ENCODE data around the gene PCDHA5. TPM values are rescaled to one million over a fixed set of nuclear protein-coding genes. Genes with fewer than 3 reads are reported as not detected.

PCDHA5 gene
- polyA plus RNA-seq, 4 donors: 0.04 to 0.15 (median 0.06) TPM; not detected in 1

GRCh38 chr5:140857177-140857986 is 36.0 kb downstream of the PCDHA5 start:
- no peak for DNase-seq (ENCODE audit: low read depth in 4 of 4, low spot score in 3 of 4)

GRCh38 chr5:140857987-140858240 is 36.5 kb downstream of the PCDHA5 start:
- DNase-seq (ENCODE audit: low read depth in 4 of 4, low spot score in 3 of 4): no peak

GRCh38 chr5:140862441-140863295 is 41.3 kb downstream of the PCDHA5 start:
- no peak for DNase-seq (ENCODE audit: low read depth in 4 of 4, low spot score in 3 of 4)

- DNase-seq (ENCODE audit: low read depth in 4 of 4, low spot score in 3 of 4): no peak
These were observed 47.5 kb downstream of the PCDHA5 start, which contains the start of gene PCDHA11 for GRCh38 chr5:140868721-140869554. Gene PCDHA11, plus strand, starts transcription at chr5:140868957. Its CDS starts 147 bp downstream, at chr5:140869104.

DNA sequence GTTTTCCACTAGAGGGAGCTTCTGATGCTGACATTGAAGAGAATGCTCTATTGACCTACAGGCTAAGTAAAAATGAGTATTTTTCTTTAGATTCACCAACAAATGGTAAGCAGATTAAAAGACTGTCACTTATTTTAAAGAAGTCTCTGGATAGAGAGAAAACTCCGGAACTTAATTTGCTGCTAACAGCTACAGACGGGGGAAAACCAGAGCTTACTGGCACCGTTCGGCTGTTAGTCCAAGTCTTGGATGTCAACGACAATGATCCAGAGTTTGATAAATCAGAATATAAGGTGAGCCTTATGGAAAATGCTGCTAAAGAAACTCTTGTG is 48.1 kb downstream of the PCDHA5 start:
- DNase-seq (ENCODE audit: low read depth in 4 of 4, low spot score in 3 of 4): no peak

GRCh38 chr5:140870221-140871201 is 49.1 kb downstream of the PCDHA5 start:
- no peak for DNase-seq (ENCODE audit: low read depth in 4 of 4, low spot score in 3 of 4)

Other genes starting within 250 kb of the PCDHA5 start
- gene CD14, start 188.4 kb upstream of the PCDHA5 start, polyA plus RNA-seq (ENCODE audit: insufficient read length in 4 of 4): 10 to 100 TPM in 1 of 4 donors, 1 to 10 TPM in 3; 7.3 to 10.0 (median 8.4) TPM
- 10 to 100 TPM; 15.5 to 18.8 (median 16.9) TPM for gene TMCO6, start 182.2 kb upstream of the PCDHA5 start, polyA plus RNA-seq (ENCODE audit: insufficient read length in 4 of 4)
- 100 to 1,000 TPM in 1 of 4 donors, 10 to 100 TPM in 3; 73.4 to 113 (median 79.0) TPM for gene NDUFA2, start 174.0 kb upstream of the PCDHA5 start, polyA plus RNA-seq (ENCODE audit: insufficient read length in 4 of 4)
- 100 to 1,000 TPM; 150 to 164 (median 156) TPM for gene IK, start 173.8 kb upstream of the PCDHA5 start, polyA plus RNA-seq (ENCODE audit: insufficient read length in 4 of 4)
- 10 to 100 TPM; 13.2 to 15.3 (median 14.3) TPM for gene WDR55, start 156.7 kb upstream of the PCDHA5 start, polyA plus RNA-seq (ENCODE audit: insufficient read length in 4 of 4)
- under 1 TPM in 2 of 4 donors, not detected in 2; 0.14 to 0.29 TPM for gene DND1, start 148.0 kb upstream of the PCDHA5 start, polyA plus RNA-seq (ENCODE audit: insufficient read length in 4 of 4)
- gene HARS1, start 130.2 kb upstream of the PCDHA5 start, polyA plus RNA-seq (ENCODE audit: insufficient read length in 4 of 4): 10 to 100 TPM; 65.0 to 67.1 (median 66.5) TPM
- gene HARS2, start 130.2 kb upstream of the PCDHA5 start, polyA plus RNA-seq (ENCODE audit: insufficient read length in 4 of 4): 10 to 100 TPM; 42.7 to 47.6 (median 45.9) TPM
- 100 to 1,000 TPM; 103 to 126 (median 118) TPM for gene ZMAT2, start 121.2 kb upstream of the PCDHA5 start, polyA plus RNA-seq (ENCODE audit: insufficient read length in 4 of 4)
- gene PCDHA1, start 35.5 kb upstream of the PCDHA5 start, polyA plus RNA-seq (ENCODE audit: insufficient read length in 4 of 4): under 1 TPM in 1 of 4 donors, not detected in 3; 0.06 TPM
- gene PCDHA2, start 26.8 kb upstream of the PCDHA5 start, polyA plus RNA-seq (ENCODE audit: insufficient read length in 4 of 4): under 1 TPM; 0.13 to 0.30 (median 0.25) TPM
- gene PCDHA3, start 20.6 kb upstream of the PCDHA5 start, polyA plus RNA-seq (ENCODE audit: insufficient read length in 4 of 4): under 1 TPM; 0.25 to 0.49 (median 0.38) TPM
- gene PCDHA4, start 14.5 kb upstream of the PCDHA5 start, polyA plus RNA-seq (ENCODE audit: insufficient read length in 4 of 4): 1 to 10 TPM in 2 of 4 donors, under 1 TPM in 2; 0.62 to 1.6 (median 1.1) TPM
- under 1 TPM; 0.13 to 0.51 (median 0.47) TPM for gene PCDHA6, start 6.3 kb downstream of the PCDHA5 start, polyA plus RNA-seq (ENCODE audit: insufficient read length in 4 of 4)
- gene PCDHA7, start 12.7 kb downstream of the PCDHA5 start, polyA plus RNA-seq (ENCODE audit: insufficient read length in 4 of 4): under 1 TPM; 0.28 to 0.51 (median 0.37) TPM
- gene PCDHA8, start 19.6 kb downstream of the PCDHA5 start, polyA plus RNA-seq (ENCODE audit: insufficient read length in 4 of 4): under 1 TPM in 3 of 4 donors, not detected in 1; 0.04 to 0.07 (median 0.06) TPM
- gene PCDHA9, start 26.8 kb downstream of the PCDHA5 start, polyA plus RNA-seq (ENCODE audit: insufficient read length in 4 of 4): under 1 TPM in 3 of 4 donors, not detected in 1; 0.01 to 0.11 (median 0.06) TPM
- gene PCDHA10, start 34.3 kb downstream of the PCDHA5 start, polyA plus RNA-seq (ENCODE audit: insufficient read length in 4 of 4): 1 to 10 TPM in 1 of 4 donors, under 1 TPM in 3; 0.05 to 1.7 (median 0.43) TPM
- under 1 TPM; 0.16 to 0.37 (median 0.27) TPM for gene PCDHA11, start 47.3 kb downstream of the PCDHA5 start, polyA plus RNA-seq (ENCODE audit: insufficient read length in 4 of 4)
- gene PCDHA12, start 53.7 kb downstream of the PCDHA5 start, polyA plus RNA-seq (ENCODE audit: insufficient read length in 4 of 4): under 1 TPM; 0.03 to 0.24 (median 0.10) TPM
- under 1 TPM in 3 of 4 donors, not detected in 1; 0.01 to 0.14 (median 0.04) TPM for gene PCDHA13, start 60.5 kb downstream of the PCDHA5 start, polyA plus RNA-seq (ENCODE audit: insufficient read length in 4 of 4)
- gene PCDHAC1, start 104.7 kb downstream of the PCDHA5 start, polyA plus RNA-seq (ENCODE audit: insufficient read length in 4 of 4): under 1 TPM in 3 of 4 donors, not detected in 1; 0.10 to 0.16 (median 0.11) TPM
- gene PCDHAC2, start 144.9 kb downstream of the PCDHA5 start, polyA plus RNA-seq (ENCODE audit: insufficient read length in 4 of 4): under 1 TPM; 0.45 to 0.70 (median 0.59) TPM
- under 1 TPM; 0.05 to 0.13 (median 0.08) TPM for gene PCDHB1, start 229.8 kb downstream of the PCDHA5 start, polyA plus RNA-seq (ENCODE audit: insufficient read length in 4 of 4)

All from right renal pelvis (tissue), 4 donors.